SK-N-SH (cell line): ENCODE measurements around the gene RMC1. TPM values are rescaled to one million over a fixed set of nuclear protein-coding genes. Genes with fewer than 3 reads are reported as not detected.

Experiments
- CTCF ChIA-PET: fragments of 300-600, 350-600 bp; formaldehyde crosslinking; extraction: SDS; loops from one replicate; lab custom pipeline; 2021; lab: Yijun Ruan, JAX
- POLR2A ChIA-PET: fragments of 350-600 bp; sonication (Branson Sonifier 250); formaldehyde crosslinking; extraction: SDS; loops from one replicate; lab custom pipeline; 2020; ENCODE audit warnings: antibody characterized with exemption, inconsistent platforms; lab: Yijun Ruan, JAX
- DNase-seq: peaks from one replicate; pipeline ENCODE4 v3.0.0; 2012
- H2AFZ ChIP-seq: fragments of 200-600 bp; sonication (generic); 2 replicates; pipeline ENCODE4 v1.8.1; 2016; ENCODE audit warnings: antibody characterized with exemption, mild to moderate bottlenecking, low read depth
- H3F3A ChIP-seq: fragments of 200-600 bp; sonication (generic); replicated peaks from 2 replicates; pipeline ENCODE3; 2016; ENCODE audit warnings: antibody characterized with exemption, mild to moderate bottlenecking; ENCODE audit not compliant: insufficient read depth
- H3K27ac ChIP-seq, 2 experiments: fragments of 200-500 bp in 1 of 2; fragments of 200-600 bp in 1 of 2; sonication (Bioruptor generic) in 1 of 2; sonication (generic), shearing (Covaris generic) in 1 of 2; 2 replicates each; pipeline versions ENCODE4 v1.5.1 to v1.6.1; 2014 to 2016; ENCODE audit warnings: low read depth in 2 of 2, inconsistent platforms in 1 of 2, low read length in 1 of 2, mild to moderate bottlenecking in 1 of 2, mixed read lengths in 1 of 2
- H3K27me3 ChIP-seq: fragments of 200-600 bp; sonication (generic), shearing (Covaris generic); 2 replicates; pipeline ENCODE4 v1.6.1; 2016; ENCODE audit warnings: mixed run types; ENCODE audit not compliant: insufficient read depth
- H3K36me3 ChIP-seq, 2 experiments: fragments of 200-500 bp in 1 of 2; fragments of 200-600 bp in 1 of 2; sonication (Bioruptor generic) in 1 of 2; sonication (generic) in 1 of 2; replicated peaks in 1 of 2; 2 replicates each; pipeline versions ENCODE3 to v1.5.1; 2014 to 2016; ENCODE audit warnings: low read length in 1 of 2, mild to moderate bottlenecking in 1 of 2; ENCODE audit not compliant: insufficient read depth in 2 of 2, control insufficient read depth in 1 of 2
- H3K4me1 ChIP-seq, 2 experiments: fragments of 200-500 bp in 1 of 2; fragments of 200-600 bp in 1 of 2; sonication (Bioruptor generic) in 1 of 2; sonication (generic), shearing (Covaris generic) in 1 of 2; 2 replicates each; pipeline versions ENCODE4 v1.5.1 to v1.6.1; 2014 to 2016; ENCODE audit warnings: low read depth in 1 of 2, low read length in 1 of 2, mixed run types in 1 of 2; ENCODE audit not compliant: insufficient read depth in 2 of 2, control insufficient read depth in 1 of 2
- H3K4me2 ChIP-seq: fragments of 200-600 bp; sonication (generic), shearing (Covaris generic); 2 replicates; pipeline ENCODE4 v1.6.1; 2017; ENCODE audit warnings: mixed run types
- H3K4me3 ChIP-seq, 2 experiments: fragments of 200-500 bp in 1 of 2; fragments of 200-600 bp in 1 of 2; sonication (Bioruptor generic) in 1 of 2; sonication (generic), shearing (Covaris generic) in 1 of 2; 2 replicates each; pipeline versions ENCODE4 v1.5.1 to v1.8.1; 2014 to 2016; ENCODE audit warnings: low read depth in 2 of 2, inconsistent platforms in 1 of 2, low read length in 1 of 2, mild to moderate bottlenecking in 1 of 2, mixed read lengths in 1 of 2, moderate library complexity in 1 of 2
- H3K79me2 ChIP-seq: fragments of 200-600 bp; sonication (generic); 2 replicates; pipeline ENCODE4 v1.8.1; 2017; ENCODE audit warnings: mild to moderate bottlenecking; ENCODE audit not compliant: insufficient read depth
- H3K9ac ChIP-seq: fragments of 200-600 bp; sonication (generic); 2 replicates; pipeline ENCODE4 v1.6.1; 2017; ENCODE audit warnings: mixed run types
- H3K9me2 ChIP-seq: fragments of 200-600 bp; sonication (generic); 2 replicates; pipeline ENCODE4 v1.6.1; 2017; ENCODE audit warnings: mixed run types
- H3K9me3 ChIP-seq: fragments of 200-600 bp; sonication (generic); 2 replicates; pipeline ENCODE4 v1.6.1; 2017; ENCODE audit warnings: mixed run types, mild to moderate bottlenecking, moderate library complexity
- H4K20me1 ChIP-seq: fragments of 200-600 bp; sonication (generic); 2 replicates; pipeline ENCODE4 v1.6.1; 2017; ENCODE audit warnings: mild to moderate bottlenecking, mixed run types; ENCODE audit not compliant: insufficient read depth
- FOSL2 ChIP-seq: IDR thresholded peaks from 2 replicates; pipeline ENCODE4 v1.4.0; 2012; ENCODE audit warnings: low read depth, mild to moderate bottlenecking, moderate library complexity, borderline replicate concordance
- FOXJ3 ChIP-seq: sonication (generic); formaldehyde crosslinking; IDR thresholded peaks from 2 replicates; pipeline ENCODE4 v1.5.1; 2020; ENCODE audit warnings: mild to moderate bottlenecking, missing genetic modification reagents
- GATA2 ChIP-seq: sonication (generic); formaldehyde crosslinking; IDR thresholded peaks from 2 replicates; pipeline ENCODE4 v1.5.0; 2020; ENCODE audit warnings: mild to moderate bottlenecking, missing genetic modification reagents
- NFIC ChIP-seq: IDR thresholded peaks from 2 replicates; pipeline ENCODE4 v1.4.0; 2012; ENCODE audit warnings: borderline replicate concordance
- RAD21 ChIP-seq: IDR thresholded peaks from 2 replicates; pipeline ENCODE4 v1.6.1; 2012; ENCODE audit warnings: mild to moderate bottlenecking, low read length
- SIN3A ChIP-seq: IDR thresholded peaks from 2 replicates; pipeline ENCODE4 v1.6.1; 2012; ENCODE audit warnings: low read depth, mild to moderate bottlenecking, low read length, moderate library complexity, borderline replicate concordance
- TEAD4 ChIP-seq: IDR thresholded peaks from 2 replicates; pipeline ENCODE4 v1.4.0; 2012; ENCODE audit warnings: mild to moderate bottlenecking, borderline replicate concordance; ENCODE audit not compliant: insufficient read depth
- WGBS: methylation state at CpG from one replicate; pipeline ENCODE4 v1.1.6; 2017; ENCODE audit warnings: low lambda C conversion rate; 5-methylcytosine and 5-hydroxymethylcytosine counted together
- polyA plus RNA-seq, 3 experiments: library from polyadenylated mRNA; depleted of rRNA; stranded (reverse); fragments of >200 nt; gene quantifications; 2 replicates each; pipeline ENCODE4 v1.2.3, GENCODE V29; 2012
- TF ChIP-seq, protein P1 (sequence below): IDR thresholded peaks from 2 replicates; pipeline ENCODE4 v1.4.0; 2012; ENCODE audit warnings: low read depth
- TF ChIP-seq, protein P2 (sequence below): IDR thresholded peaks from 2 replicates; pipeline ENCODE4 v1.4.0; 2012; ENCODE audit warnings: low read depth, borderline replicate concordance
- TF ChIP-seq, protein P3 (sequence below): IDR thresholded peaks from 2 replicates; pipeline ENCODE4 v1.4.0; 2012; ENCODE audit warnings: low read depth, borderline replicate concordance
- TF ChIP-seq, protein P4 (sequence below): IDR thresholded peaks from 2 replicates; pipeline ENCODE4; 2012

RMC1 gene
- polyA plus RNA-seq, 1 of the 3 experiments (the other 2 are of a cell fraction), result 26.4 TPM

DNA sequence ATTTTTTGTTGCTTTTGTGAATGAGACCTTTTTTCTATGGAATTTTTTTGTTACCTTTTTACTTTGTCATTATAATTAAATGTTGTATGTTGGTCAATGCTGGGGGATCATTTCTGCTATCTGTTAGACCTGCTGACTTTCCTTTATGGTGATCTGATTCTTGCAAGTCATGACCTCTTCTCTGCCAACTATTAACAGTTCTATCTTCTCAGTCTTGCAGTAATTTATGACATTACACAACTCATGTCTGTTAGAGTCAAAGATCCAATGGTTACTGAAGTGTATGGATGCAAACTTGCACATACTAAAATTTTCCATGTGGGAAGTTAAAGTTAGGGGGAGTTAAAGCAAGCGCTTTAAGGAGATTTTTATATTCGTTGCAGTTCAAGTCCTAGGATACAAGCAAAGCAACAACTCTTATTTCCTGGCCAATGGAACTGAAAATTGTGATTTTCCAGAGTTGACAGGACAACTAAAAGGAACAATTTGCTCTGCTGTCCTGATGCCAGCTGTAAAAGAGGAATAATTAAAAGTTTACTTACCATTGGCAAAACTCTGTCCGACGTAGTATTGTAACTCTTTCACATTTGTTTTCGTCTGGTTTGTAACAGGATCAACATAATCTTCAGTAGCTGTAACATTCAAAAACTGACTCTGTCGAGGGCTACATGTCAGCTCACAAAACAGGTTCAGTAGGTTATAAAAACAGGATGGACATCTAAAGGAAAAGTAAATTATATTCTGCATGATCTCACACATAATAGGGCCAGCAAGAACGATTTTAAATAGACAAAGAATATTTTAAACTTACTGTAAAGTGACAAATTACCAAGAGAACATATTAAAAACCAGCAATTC is 65.2 kb downstream of the RMC1 start:
- TF ChIP-seq, protein P1, sequence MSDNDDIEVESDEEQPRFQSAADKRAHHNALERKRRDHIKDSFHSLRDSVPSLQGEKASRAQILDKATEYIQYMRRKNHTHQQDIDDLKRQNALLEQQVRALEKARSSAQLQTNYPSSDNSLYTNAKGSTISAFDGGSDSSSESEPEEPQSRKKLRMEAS, result no peak
- TF ChIP-seq, protein P2, sequence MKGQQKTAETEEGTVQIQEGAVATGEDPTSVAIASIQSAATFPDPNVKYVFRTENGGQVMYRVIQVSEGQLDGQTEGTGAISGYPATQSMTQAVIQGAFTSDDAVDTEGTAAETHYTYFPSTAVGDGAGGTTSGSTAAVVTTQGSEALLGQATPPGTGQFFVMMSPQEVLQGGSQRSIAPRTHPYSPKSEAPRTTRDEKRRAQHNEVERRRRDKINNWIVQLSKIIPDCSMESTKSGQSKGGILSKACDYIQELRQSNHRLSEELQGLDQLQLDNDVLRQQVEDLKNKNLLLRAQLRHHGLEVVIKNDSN, result no peak
- no peak for TF ChIP-seq GATA2 (CRISPR knock-in tag)
- TF ChIP-seq FOXJ3 (CRISPR knock-in tag), result no peak
- TF ChIP-seq, protein P3, sequence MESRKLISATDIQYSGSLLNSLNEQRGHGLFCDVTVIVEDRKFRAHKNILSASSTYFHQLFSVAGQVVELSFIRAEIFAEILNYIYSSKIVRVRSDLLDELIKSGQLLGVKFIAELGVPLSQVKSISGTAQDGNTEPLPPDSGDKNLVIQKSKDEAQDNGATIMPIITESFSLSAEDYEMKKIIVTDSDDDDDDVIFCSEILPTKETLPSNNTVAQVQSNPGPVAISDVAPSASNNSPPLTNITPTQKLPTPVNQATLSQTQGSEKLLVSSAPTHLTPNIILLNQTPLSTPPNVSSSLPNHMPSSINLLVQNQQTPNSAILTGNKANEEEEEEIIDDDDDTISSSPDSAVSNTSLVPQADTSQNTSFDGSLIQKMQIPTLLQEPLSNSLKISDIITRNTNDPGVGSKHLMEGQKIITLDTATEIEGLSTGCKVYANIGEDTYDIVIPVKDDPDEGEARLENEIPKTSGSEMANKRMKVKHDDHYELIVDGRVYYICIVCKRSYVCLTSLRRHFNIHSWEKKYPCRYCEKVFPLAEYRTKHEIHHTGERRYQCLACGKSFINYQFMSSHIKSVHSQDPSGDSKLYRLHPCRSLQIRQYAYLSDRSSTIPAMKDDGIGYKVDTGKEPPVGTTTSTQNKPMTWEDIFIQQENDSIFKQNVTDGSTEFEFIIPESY, result no peak
- no peak for TF ChIP-seq RAD21
- TF ChIP-seq FOSL2, result no peak
- TF ChIP-seq NFIC, result no peak
- TF ChIP-seq, protein P4, sequence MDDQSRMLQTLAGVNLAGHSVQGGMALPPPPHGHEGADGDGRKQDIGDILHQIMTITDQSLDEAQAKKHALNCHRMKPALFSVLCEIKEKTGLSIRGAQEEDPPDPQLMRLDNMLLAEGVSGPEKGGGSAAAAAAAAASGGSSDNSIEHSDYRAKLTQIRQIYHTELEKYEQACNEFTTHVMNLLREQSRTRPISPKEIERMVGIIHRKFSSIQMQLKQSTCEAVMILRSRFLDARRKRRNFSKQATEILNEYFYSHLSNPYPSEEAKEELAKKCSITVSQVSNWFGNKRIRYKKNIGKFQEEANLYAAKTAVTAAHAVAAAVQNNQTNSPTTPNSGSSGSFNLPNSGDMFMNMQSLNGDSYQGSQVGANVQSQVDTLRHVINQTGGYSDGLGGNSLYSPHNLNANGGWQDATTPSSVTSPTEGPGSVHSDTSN, result no peak
- TF ChIP-seq SIN3A, result no peak
- TF ChIP-seq TEAD4, result no peak
- H3K9me2 ChIP-seq, result no peaks in the 10 kb centered on the region
- no peak overlapping the region for H3K4me2 ChIP-seq
- ChIA-PET POLR2A (no interaction called here), CTCF (no interaction called here)
- no peak overlapping the region for H3K27ac ChIP-seq
- no peaks in the 10 kb centered on the region for H3K4me1 ChIP-seq
- H3K79me2 ChIP-seq, result peaks cover 6% of the 10 kb centered on the region; the same call in 1 of the 2 replicates
- H3F3A ChIP-seq, result no peaks in the 10 kb centered on the region
- no peak overlapping the region for H2AFZ ChIP-seq
- no peak overlapping the region for H3K4me3 ChIP-seq
- H3K36me3 ChIP-seq, result peaks cover 22 to 43% of the 10 kb centered on the region in 2 experiments
- WGBS, result 82% methylated on average over 7 of the region's 7 CpGs
- no peaks in the 10 kb centered on the region for H4K20me1 ChIP-seq
- H3K9me3 ChIP-seq, result no peaks in the 10 kb centered on the region
- DNase-seq, result no peak
- no peak overlapping the region for H3K9ac ChIP-seq
- no peaks in the 10 kb centered on the region for H3K27me3 ChIP-seq
